Fibroblast of mammary gland (primary cell): ENCODE measurements around the gene ANKRD10.
"Not testable (repeated sequence)": the region's sequence is repeated elsewhere in the genome, so short reads cannot be mapped to it uniquely, and the experiment has no call there.

Source experiments
- DNase-seq: peaks from one replicate; pipeline ENCODE4 v3.0.0-alpha.2; 2010; ENCODE audit warnings: low read depth
- H3K4me3 ChIP-seq: 2 replicates; pipeline ENCODE4 v1.5.1; 2011; ENCODE audit warnings: low read depth, mild to moderate bottlenecking, low read length, moderate library complexity; ENCODE audit not compliant: control insufficient read depth
- CTCF ChIP-seq: conservative IDR thresholded peaks from 2 replicates; pipeline ENCODE4 v1.5.1; 2011; ENCODE audit warnings: low read depth, low read length, inconsistent platforms; ENCODE audit not compliant: control insufficient read depth, insufficient read depth

Gene ANKRD10

GRCh38 chr13:110850006-110850405, 64.9 kb downstream of the ANKRD10 start:
- no peak for TF ChIP-seq CTCF
- H3K4me3 ChIP-seq, result no peak overlapping the region
- DNase-seq, result no peak

GRCh38 chr13:110845520-110845919, 69.3 kb downstream of the ANKRD10 start:
- no peak overlapping the region for H3K4me3 ChIP-seq
- TF ChIP-seq CTCF, result no peak
- no peak for DNase-seq

- no peak for TF ChIP-seq CTCF
- no peak overlapping the region for H3K4me3 ChIP-seq
- DNase-seq, result peak; percentile 4
Measured at GRCh38 chr13:110841846-110842245, 73.0 kb downstream of the ANKRD10 start.

- TF ChIP-seq CTCF, result no peak
- DNase-seq, result no peak
- no peak overlapping the region for H3K4me3 ChIP-seq
Measured at GRCh38 chr13:110841406-110841805, 73.5 kb downstream of the ANKRD10 start.

- TF ChIP-seq CTCF, result no peak
- H3K4me3 ChIP-seq, result no peak overlapping the region
- no peak for DNase-seq
Measured at GRCh38 chr13:110838867-110839538, 75.9 kb downstream of the ANKRD10 start.

- no peak overlapping the region for H3K4me3 ChIP-seq
- TF ChIP-seq CTCF, result no peak
- DNase-seq, result no peak
Measured at GRCh38 chr13:110838116-110838515, 76.8 kb downstream of the ANKRD10 start.

GRCh38 chr13:110837397-110838061, 77.3 kb downstream of the ANKRD10 start:
- DNase-seq, H3K4me3 ChIP-seq: not testable (repeated sequence)
